ENCODE measurements around the gene PAQR8.
A peak's percentile ranks its signal among the peaks of the same experiment; 100 is the strongest.

PAQR8 gene, protein sequence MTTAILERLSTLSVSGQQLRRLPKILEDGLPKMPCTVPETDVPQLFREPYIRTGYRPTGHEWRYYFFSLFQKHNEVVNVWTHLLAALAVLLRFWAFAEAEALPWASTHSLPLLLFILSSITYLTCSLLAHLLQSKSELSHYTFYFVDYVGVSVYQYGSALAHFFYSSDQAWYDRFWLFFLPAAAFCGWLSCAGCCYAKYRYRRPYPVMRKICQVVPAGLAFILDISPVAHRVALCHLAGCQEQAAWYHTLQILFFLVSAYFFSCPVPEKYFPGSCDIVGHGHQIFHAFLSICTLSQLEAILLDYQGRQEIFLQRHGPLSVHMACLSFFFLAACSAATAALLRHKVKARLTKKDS

DNA sequence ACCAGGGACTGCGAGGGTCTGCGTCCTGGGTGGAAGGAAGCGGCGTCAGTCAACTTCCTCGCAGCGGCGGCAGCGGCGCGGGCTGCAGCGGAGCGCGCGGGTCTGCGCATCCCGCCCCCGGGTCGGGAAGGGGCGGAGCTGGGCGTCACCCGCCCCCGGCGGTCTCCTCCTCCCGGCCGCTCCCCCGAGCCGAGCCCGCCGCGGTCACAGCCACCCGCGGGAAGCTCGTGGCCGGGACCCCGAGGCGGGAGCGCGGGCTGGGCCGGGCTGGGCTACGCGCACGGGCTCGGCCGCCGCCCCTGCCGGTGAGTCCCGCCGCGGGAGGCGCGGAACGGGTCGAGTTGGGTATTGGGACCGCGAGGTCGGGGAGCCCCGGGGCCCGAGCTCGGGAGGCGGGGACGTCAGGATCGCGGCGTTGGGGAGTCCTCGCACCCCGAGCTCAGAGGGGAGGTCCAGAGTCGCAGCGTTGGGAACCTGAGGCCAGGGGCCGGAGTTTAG is at the start of gene PAQR8:
TSS of gene PAQR8 (plus strand) at position 207 of the 498 bp plus-strand sequence. CDS start 41,063 bp downstream, outside the sequence.
- TF ChIP-seq CTCF (conservative IDR thresholded peaks at IDR 0.05; ENCODE audit: control insufficient read depth, insufficient read depth, low read depth, low read length) = no peak
- DNase-seq (ENCODE audit: low read depth) = peak; percentile 36
- peak within 1 kb of the TSS; percentile 82 for H3K4me3 ChIP-seq (ENCODE audit: control insufficient read depth, low read depth, low read length)

DNA sequence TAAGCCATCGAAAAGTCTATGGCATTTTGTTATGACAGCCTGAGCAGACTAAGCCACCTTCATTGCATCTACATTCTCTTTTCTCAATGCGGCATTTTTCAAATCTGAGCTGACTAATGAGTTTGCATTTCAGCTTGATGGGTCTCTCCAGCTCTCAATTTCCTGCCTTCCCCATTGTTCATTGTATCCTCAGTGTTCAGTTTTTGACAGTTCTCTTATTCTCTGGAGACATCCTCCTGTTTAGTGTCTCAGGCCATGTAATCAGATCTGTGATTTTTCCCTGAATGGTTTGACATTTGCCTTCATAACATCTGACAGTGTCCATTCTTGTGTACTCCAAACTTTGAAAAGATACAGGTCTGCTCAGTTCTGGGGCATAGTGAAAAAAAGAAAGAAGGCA is 49.5 kb upstream of the PAQR8 start:
- H3K4me3 ChIP-seq (ENCODE audit: control insufficient read depth, low read depth, low read length) = no peak overlapping the region
- TF ChIP-seq CTCF (conservative IDR thresholded peaks at IDR 0.05; ENCODE audit: control insufficient read depth, insufficient read depth, low read depth, low read length) = no peak
- DNase-seq (ENCODE audit: low read depth) = no peak

- no peak for DNase-seq (ENCODE audit: low read depth)
- no peak for TF ChIP-seq CTCF (conservative IDR thresholded peaks at IDR 0.05; ENCODE audit: control insufficient read depth, insufficient read depth, low read depth, low read length)
- no peak overlapping the region for H3K4me3 ChIP-seq (ENCODE audit: control insufficient read depth, low read depth, low read length)
Observed at GRCh38 chr6:52314752-52315151, 47.2 kb upstream of the PAQR8 start.

- TF ChIP-seq CTCF (conservative IDR thresholded peaks at IDR 0.05; ENCODE audit: control insufficient read depth, insufficient read depth, low read depth, low read length) = no peak
- no peak for DNase-seq (ENCODE audit: low read depth)
- no peak overlapping the region for H3K4me3 ChIP-seq (ENCODE audit: control insufficient read depth, low read depth, low read length)
Observed at GRCh38 chr6:52317211-52317610, 44.7 kb upstream of the PAQR8 start.

- DNase-seq (ENCODE audit: low read depth) = peak; percentile 64
- no peak for TF ChIP-seq CTCF (conservative IDR thresholded peaks at IDR 0.05; ENCODE audit: control insufficient read depth, insufficient read depth, low read depth, low read length)
- H3K4me3 ChIP-seq (ENCODE audit: control insufficient read depth, low read depth, low read length) = no peak overlapping the region
Observed at GRCh38 chr6:52317841-52318581, 43.9 kb upstream of the PAQR8 start.

GRCh38 chr6:52324189-52324588 is 37.8 kb upstream of the PAQR8 start:
- no peak overlapping the region for H3K4me3 ChIP-seq (ENCODE audit: control insufficient read depth, low read depth, low read length)
- no peak for TF ChIP-seq CTCF (conservative IDR thresholded peaks at IDR 0.05; ENCODE audit: control insufficient read depth, insufficient read depth, low read depth, low read length)
- DNase-seq (ENCODE audit: low read depth) = no peak

All from fibroblast of mammary gland (primary cell).